ENCODE results near the gene PGBD2. TPM values are rescaled to one million over a fixed set of nuclear protein-coding genes. Genes with fewer than 3 reads are reported as not detected.
A peak's percentile ranks its signal among the peaks of the same experiment; 100 is the strongest.
"Not testable (repeated sequence)": the region's sequence is repeated elsewhere in the genome, so short reads cannot be mapped to it uniquely, and the experiment has no call there.

Gene PGBD2
- total RNA-seq, 1 donor from 2014 or later: 10.8 TPM

DNA sequence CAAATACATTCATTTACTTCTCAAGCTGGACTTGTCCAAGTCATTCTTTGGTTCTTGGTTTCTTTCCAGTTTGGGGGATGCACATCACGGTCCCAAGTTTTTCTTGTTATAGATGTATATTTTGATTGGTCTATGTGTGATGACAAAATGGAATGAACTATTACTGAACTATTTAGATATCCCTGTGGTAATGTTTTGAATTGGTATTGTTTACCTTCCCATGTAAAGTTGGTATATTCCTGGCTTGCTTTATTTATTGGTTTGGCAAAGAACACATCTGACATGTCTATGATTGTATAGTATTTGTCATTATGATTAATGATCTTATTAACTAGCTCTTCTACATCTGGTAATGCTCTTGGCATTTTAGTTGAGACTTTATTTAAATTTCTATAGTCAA lies 24.8 kb upstream of the PGBD2 start:
- peaks cover 44% of the 10 kb centered on the region for H3K27me3 Mint-ChIP-seq (ENCODE audit: low read depth)
- peaks cover 3% of the 10 kb centered on the region for H3K4me1 Mint-ChIP-seq
- H3K36me3 Mint-ChIP-seq (ENCODE audit: low read depth): no peaks in the 10 kb centered on the region

DNA sequence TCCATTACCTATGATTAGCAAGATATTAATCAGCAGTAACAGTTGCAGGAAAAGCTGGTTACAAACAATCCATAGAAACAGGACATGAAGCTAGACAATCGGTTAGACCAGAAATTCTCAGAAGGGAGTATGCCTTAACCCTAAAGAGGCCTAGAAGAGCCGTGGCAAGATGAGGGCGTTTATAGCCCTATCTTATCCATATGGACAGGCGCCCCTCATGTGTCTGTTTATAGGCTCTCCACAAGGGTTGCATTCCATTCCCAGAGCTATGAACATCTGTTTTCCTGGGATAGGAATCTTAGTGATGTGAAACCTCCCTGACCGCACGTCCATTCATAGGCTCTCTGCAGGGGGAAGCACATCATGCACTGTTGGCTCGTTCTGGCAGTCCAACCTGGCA lies 23.6 kb upstream of the PGBD2 start:
- H3K27me3 Mint-ChIP-seq (ENCODE audit: low read depth): peaks cover 34% of the 10 kb centered on the region
- H3K4me1 Mint-ChIP-seq; H3K4me3 Mint-ChIP-seq; H3K9me3 Mint-ChIP-seq; H3K27ac Mint-ChIP-seq (ENCODE audit: unreplicated experiment); DNase-seq (ENCODE audit: low read depth, low spot score); H3K36me3 Mint-ChIP-seq (ENCODE audit: low read depth): not testable (repeated sequence)

More for the DNA sequence above, 24.8 kb upstream of the PGBD2 start:
- no peak for DNase-seq (ENCODE audit: low read depth, low spot score)
- TF ChIP-seq, protein P1, sequence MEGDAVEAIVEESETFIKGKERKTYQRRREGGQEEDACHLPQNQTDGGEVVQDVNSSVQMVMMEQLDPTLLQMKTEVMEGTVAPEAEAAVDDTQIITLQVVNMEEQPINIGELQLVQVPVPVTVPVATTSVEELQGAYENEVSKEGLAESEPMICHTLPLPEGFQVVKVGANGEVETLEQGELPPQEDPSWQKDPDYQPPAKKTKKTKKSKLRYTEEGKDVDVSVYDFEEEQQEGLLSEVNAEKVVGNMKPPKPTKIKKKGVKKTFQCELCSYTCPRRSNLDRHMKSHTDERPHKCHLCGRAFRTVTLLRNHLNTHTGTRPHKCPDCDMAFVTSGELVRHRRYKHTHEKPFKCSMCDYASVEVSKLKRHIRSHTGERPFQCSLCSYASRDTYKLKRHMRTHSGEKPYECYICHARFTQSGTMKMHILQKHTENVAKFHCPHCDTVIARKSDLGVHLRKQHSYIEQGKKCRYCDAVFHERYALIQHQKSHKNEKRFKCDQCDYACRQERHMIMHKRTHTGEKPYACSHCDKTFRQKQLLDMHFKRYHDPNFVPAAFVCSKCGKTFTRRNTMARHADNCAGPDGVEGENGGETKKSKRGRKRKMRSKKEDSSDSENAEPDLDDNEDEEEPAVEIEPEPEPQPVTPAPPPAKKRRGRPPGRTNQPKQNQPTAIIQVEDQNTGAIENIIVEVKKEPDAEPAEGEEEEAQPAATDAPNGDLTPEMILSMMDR (conservative IDR thresholded peaks at IDR 0.05): no peak
- Mint-ChIP-seq H3K4me3 (no peak overlapping the region), H3K27ac (ENCODE audit: unreplicated experiment) (no peak overlapping the region), H3K9me3 (no peaks in the 10 kb centered on the region)

DNA sequence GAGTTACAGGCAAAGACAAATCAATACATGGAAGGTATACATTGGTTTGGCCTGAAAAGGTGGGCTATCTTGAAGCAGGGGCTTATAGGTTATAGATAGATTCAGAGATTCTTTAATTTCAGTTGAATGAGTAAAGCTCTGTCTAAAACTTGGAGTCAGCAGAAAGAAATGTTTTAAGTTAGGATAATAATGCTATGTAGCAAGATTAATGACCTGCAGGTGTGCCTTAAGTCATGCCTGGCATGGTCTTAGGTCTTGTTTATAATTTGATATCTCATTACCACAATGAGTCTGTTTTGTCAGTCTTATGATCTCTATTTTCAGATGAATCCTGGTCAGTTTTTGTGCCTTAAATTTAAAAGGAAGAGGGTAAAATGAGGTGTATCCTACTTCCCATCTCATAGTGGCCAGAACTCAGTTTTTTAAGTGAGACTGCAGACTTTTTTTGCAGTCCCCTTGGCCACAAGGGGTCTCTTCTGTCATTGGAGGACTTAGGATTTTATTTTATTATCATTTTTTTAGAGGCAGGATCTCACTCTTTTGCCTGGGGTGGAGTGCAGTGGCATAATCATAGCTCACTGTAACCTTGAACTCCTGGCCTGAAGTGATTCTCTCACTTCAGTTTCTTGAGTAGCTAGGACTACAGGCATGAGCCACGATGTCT lies 21.3 kb upstream of the PGBD2 start:
- Mint-ChIP-seq H3K4me1 (peaks cover 3% of the 10 kb centered on the region), H3K27ac (ENCODE audit: unreplicated experiment) (no peak overlapping the region), H3K27me3 (ENCODE audit: low read depth) (peaks cover 16% of the 10 kb centered on the region), H3K36me3 (ENCODE audit: low read depth) (no peaks in the 10 kb centered on the region), H3K4me3 (no peak overlapping the region), H3K9me3 (no peaks in the 10 kb centered on the region)
- TF ChIP-seq, protein P1 (conservative IDR thresholded peaks at IDR 0.05): peak; percentile 26
- DNase-seq (ENCODE audit: low read depth, low spot score): no peak

DNA sequence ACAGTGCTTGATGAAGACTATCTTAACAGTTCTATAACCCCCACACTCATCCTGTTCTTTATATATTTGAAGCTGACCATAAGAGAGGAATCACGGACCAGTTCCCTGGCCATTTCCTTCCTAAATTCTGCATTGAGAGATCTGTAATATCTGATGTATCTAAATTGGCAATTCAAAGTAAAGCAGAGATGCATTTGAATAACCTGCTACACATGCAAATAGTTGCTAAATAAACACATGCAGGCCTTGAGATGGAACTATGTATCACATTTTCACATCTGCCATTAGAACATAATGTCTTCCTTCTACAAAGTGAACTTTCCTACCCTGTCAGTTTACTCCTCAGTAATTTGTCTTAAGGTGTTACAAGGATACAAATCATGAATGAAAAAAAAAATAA lies 20.4 kb upstream of the PGBD2 start:
- TF ChIP-seq, protein P1 (conservative IDR thresholded peaks at IDR 0.05): no peak
- DNase-seq (ENCODE audit: low read depth, low spot score): no peak
- H3K9me3 Mint-ChIP-seq: no peaks in the 10 kb centered on the region
- H3K27ac Mint-ChIP-seq (ENCODE audit: unreplicated experiment): no peak overlapping the region
- H3K27me3 Mint-ChIP-seq (ENCODE audit: low read depth): peaks cover 11% of the 10 kb centered on the region
- H3K4me1 Mint-ChIP-seq: peaks cover 3% of the 10 kb centered on the region
- H3K36me3 Mint-ChIP-seq (ENCODE audit: low read depth): no peaks in the 10 kb centered on the region
- no peak overlapping the region for H3K4me3 Mint-ChIP-seq

DNA sequence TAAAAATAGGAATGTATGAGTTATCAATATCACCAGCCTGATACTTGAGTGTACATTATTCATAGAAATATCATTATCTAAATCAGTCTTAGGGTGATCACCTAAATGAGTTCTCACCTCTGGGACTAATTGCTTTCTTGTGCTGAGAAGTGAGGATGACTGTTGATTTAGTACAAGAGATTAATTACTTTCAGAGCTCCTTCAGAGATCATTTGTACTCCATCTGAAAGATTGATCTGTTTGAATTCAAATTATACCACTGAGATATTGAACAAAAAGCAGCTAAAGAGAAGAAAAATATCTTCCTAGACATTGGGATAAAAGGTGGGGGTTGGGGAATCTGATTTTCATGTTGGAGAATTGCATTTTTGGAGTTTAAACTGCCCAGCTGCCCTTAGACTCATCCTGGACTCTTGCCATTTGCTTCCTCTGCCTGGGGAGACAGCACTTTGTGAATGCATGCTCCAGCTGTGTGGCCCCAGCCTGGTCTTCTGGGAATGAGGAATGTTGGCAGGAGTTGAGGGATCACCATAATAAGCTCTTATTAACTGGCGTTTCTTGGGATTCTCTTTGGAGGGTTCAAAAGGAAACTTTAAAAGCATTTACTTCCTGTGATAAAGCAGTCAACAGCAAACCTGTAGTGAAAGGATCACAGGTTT lies 19.7 kb upstream of the PGBD2 start:
- no peak overlapping the region for H3K4me3 Mint-ChIP-seq
- no peak for DNase-seq (ENCODE audit: low read depth, low spot score)
- H3K4me1 Mint-ChIP-seq: peaks cover 3% of the 10 kb centered on the region
- TF ChIP-seq, protein P1 (conservative IDR thresholded peaks at IDR 0.05): no peak
- no peaks in the 10 kb centered on the region for H3K9me3 Mint-ChIP-seq
- H3K27me3 Mint-ChIP-seq (ENCODE audit: low read depth): peaks cover 13% of the 10 kb centered on the region
- H3K36me3 Mint-ChIP-seq (ENCODE audit: low read depth): no peaks in the 10 kb centered on the region
- no peak overlapping the region for H3K27ac Mint-ChIP-seq (ENCODE audit: unreplicated experiment)

DNA sequence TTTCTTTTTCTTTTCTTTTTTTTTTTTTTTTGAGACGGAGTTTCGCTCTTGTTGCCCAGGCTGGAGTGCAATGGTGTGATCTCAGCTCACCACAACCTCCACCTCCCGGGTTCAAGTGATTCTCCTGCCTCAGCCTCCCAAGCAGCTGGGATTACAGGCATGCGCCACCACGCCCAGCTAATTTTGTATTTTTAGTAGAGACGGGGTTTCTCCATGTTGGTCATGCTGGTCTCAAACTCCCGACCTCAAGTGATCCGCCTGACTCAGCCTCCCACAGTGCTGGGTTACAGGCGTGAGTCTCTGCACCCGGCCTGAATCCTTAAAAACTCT lies 16.2 kb upstream of the PGBD2 start:
- H3K4me3 Mint-ChIP-seq; H3K4me1 Mint-ChIP-seq; H3K36me3 Mint-ChIP-seq (ENCODE audit: low read depth); H3K9me3 Mint-ChIP-seq; DNase-seq (ENCODE audit: low read depth, low spot score); H3K27ac Mint-ChIP-seq (ENCODE audit: unreplicated experiment): not testable (repeated sequence)
- peaks cover 33% of the 10 kb centered on the region for H3K27me3 Mint-ChIP-seq (ENCODE audit: low read depth)
